ENCODE results near the gene FOXG1. TPM values are rescaled to one million over a fixed set of nuclear protein-coding genes. Genes with fewer than 3 reads are reported as not detected.

Gene FOXG1
- total RNA-seq, 1 donor from 2014 or later, result not detected

GRCh38 chr14:28784096-28785048 is 17.8 kb downstream of the FOXG1 start:
- TF ChIP-seq CTCF (IDR thresholded peaks at IDR 0.05), result no peak
- peak overlapping the region; percentile 48 for H3K4me3 Mint-ChIP-seq (ENCODE audit: unreplicated experiment)
- peaks cover 61% of the 10 kb centered on the region for H3K27me3 Mint-ChIP-seq (ENCODE audit: low read depth)
- H3K27ac Mint-ChIP-seq (ENCODE audit: unreplicated experiment), result no peak overlapping the region
- H3K36me3 Mint-ChIP-seq (ENCODE audit: low read depth), result peaks cover 4% of the 10 kb centered on the region
- H3K9me3 Mint-ChIP-seq (ENCODE audit: low read depth), result peaks cover 2% of the 10 kb centered on the region
- peaks cover 12% of the 10 kb centered on the region for H3K4me1 Mint-ChIP-seq (ENCODE audit: low read depth)
- DNase-seq (ENCODE audit: low spot score), result no peak

- Mint-ChIP-seq H3K9me3 (ENCODE audit: low read depth) (peaks cover 2% of the 10 kb centered on the region), H3K4me1 (ENCODE audit: low read depth) (peaks cover 12% of the 10 kb centered on the region), H3K4me3 (ENCODE audit: unreplicated experiment) (peak overlapping the region; percentile 48), H3K27ac (ENCODE audit: unreplicated experiment) (no peak overlapping the region), H3K36me3 (ENCODE audit: low read depth) (peaks cover 4% of the 10 kb centered on the region), H3K27me3 (ENCODE audit: low read depth) (peaks cover 56% of the 10 kb centered on the region)
- peak; percentile 79 for DNase-seq (ENCODE audit: low spot score)
- TF ChIP-seq CTCF (IDR thresholded peaks at IDR 0.05), result no peak
These were observed 18.7 kb downstream of the FOXG1 start for GRCh38 chr14:28785096-28785952.

GRCh38 chr14:28807518-28807917 is 40.9 kb downstream of the FOXG1 start:
- H3K27me3 Mint-ChIP-seq (ENCODE audit: low read depth), result no peaks in the 10 kb centered on the region
- no peaks in the 10 kb centered on the region for H3K36me3 Mint-ChIP-seq (ENCODE audit: low read depth)
- no peak for DNase-seq (ENCODE audit: low spot score)
- H3K9me3 Mint-ChIP-seq (ENCODE audit: low read depth), result peaks cover 6% of the 10 kb centered on the region
- no peak for TF ChIP-seq CTCF (IDR thresholded peaks at IDR 0.05)
- H3K27ac Mint-ChIP-seq (ENCODE audit: unreplicated experiment), result no peak overlapping the region
- H3K4me1 Mint-ChIP-seq (ENCODE audit: low read depth), result no peaks in the 10 kb centered on the region
- H3K4me3 Mint-ChIP-seq (ENCODE audit: unreplicated experiment), result no peak overlapping the region

GRCh38 chr14:28813810-28814209 is 47.2 kb downstream of the FOXG1 start:
- Mint-ChIP-seq H3K4me3 (ENCODE audit: unreplicated experiment) (no peak overlapping the region), H3K36me3 (ENCODE audit: low read depth) (no peaks in the 10 kb centered on the region), H3K27me3 (ENCODE audit: low read depth) (no peaks in the 10 kb centered on the region), H3K9me3 (ENCODE audit: low read depth) (peaks cover 4% of the 10 kb centered on the region), H3K27ac (ENCODE audit: unreplicated experiment) (no peak overlapping the region), H3K4me1 (ENCODE audit: low read depth) (no peaks in the 10 kb centered on the region)
- no peak for TF ChIP-seq CTCF (IDR thresholded peaks at IDR 0.05)
- DNase-seq (ENCODE audit: low spot score), result no peak

All from chondrocyte (in vitro differentiated cells).